NB4 (cell line): Measurements from ENCODE around the gene CIB4.

Experiments
- DNase-seq: peaks from one replicate; pipeline ENCODE4 v3.0.0; 2010; ENCODE audit warnings: low read depth
- H3K4me3 ChIP-seq: one replicate; pipeline ENCODE4 v1.5.1; 2011; ENCODE audit warnings: mild to moderate bottlenecking, low read depth, low read length, moderate library complexity
- MYC ChIP-seq: IDR thresholded peaks from 2 replicates; pipeline ENCODE4 v1.6.1; 2011; ENCODE audit warnings: low read depth, low read length
- POLR2A ChIP-seq: IDR thresholded peaks from 2 replicates; pipeline ENCODE4 v1.6.1; 2011; ENCODE audit warnings: mild to moderate bottlenecking; ENCODE audit not compliant: insufficient read length; ENCODE audit errors: extremely low read depth
- TF ChIP-seq, protein P1 (sequence below): IDR thresholded peaks from 2 replicates; pipeline ENCODE4 v1.6.1; 2011; ENCODE audit warnings: low read depth, low read length
- TF ChIP-seq, protein P2 (sequence below): IDR thresholded peaks from one replicate; pipeline ENCODE4 v1.5.1; 2012; ENCODE audit warnings: low read depth, low read length

Gene CIB4

DNA sequence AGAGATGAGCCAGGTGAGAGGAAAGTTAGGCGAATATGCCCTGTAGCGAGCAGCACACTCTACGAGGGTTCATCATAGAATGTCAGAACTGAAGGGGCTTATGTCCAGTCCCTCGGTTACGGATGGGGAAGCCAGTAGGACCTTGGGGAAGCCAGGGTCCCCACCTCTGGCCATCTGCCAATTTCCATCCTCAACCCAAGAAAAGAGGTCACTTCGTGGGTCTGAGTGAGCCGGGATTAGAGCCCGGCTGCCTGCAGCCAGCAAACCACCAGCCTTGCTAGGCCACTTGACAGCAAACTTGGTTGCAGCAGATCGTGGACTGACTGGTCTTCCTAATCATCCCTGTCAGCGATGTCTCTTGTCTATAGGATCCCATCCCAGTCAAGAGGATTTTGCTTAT lies 11.4 kb downstream of the CIB4 start:
- no peak overlapping the region for H3K4me3 ChIP-seq
- TF ChIP-seq, protein P1, sequence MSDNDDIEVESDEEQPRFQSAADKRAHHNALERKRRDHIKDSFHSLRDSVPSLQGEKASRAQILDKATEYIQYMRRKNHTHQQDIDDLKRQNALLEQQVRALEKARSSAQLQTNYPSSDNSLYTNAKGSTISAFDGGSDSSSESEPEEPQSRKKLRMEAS = no peak
- no peak for TF ChIP-seq MYC
- TF ChIP-seq, protein P2, sequence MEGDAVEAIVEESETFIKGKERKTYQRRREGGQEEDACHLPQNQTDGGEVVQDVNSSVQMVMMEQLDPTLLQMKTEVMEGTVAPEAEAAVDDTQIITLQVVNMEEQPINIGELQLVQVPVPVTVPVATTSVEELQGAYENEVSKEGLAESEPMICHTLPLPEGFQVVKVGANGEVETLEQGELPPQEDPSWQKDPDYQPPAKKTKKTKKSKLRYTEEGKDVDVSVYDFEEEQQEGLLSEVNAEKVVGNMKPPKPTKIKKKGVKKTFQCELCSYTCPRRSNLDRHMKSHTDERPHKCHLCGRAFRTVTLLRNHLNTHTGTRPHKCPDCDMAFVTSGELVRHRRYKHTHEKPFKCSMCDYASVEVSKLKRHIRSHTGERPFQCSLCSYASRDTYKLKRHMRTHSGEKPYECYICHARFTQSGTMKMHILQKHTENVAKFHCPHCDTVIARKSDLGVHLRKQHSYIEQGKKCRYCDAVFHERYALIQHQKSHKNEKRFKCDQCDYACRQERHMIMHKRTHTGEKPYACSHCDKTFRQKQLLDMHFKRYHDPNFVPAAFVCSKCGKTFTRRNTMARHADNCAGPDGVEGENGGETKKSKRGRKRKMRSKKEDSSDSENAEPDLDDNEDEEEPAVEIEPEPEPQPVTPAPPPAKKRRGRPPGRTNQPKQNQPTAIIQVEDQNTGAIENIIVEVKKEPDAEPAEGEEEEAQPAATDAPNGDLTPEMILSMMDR = no peak
- TF ChIP-seq POLR2A = no peak

DNA sequence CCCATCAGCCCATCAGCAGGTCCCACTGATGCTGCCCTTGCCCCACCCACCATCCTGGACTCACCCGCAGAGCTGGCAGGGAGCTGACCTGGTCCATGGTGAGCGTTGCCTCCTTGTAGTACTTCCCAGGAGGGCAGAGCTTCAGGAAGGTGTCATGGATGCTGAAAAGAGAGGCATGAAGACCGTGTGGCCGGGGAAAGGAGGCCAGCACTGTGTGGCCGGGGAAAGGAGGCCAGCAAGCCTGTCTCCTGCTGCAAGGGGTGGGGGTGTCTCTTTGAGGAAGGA lies 11.9 kb downstream of the CIB4 start:
- no peak overlapping the region for H3K4me3 ChIP-seq
- TF ChIP-seq MYC (no peak), POLR2A (no peak)
- TF ChIP-seq, protein P2 = no peak
- TF ChIP-seq, protein P1 = no peak
- no peak for DNase-seq

More for the DNA sequence above, 11.4 kb downstream of the CIB4 start:
- no peak for DNase-seq

DNA sequence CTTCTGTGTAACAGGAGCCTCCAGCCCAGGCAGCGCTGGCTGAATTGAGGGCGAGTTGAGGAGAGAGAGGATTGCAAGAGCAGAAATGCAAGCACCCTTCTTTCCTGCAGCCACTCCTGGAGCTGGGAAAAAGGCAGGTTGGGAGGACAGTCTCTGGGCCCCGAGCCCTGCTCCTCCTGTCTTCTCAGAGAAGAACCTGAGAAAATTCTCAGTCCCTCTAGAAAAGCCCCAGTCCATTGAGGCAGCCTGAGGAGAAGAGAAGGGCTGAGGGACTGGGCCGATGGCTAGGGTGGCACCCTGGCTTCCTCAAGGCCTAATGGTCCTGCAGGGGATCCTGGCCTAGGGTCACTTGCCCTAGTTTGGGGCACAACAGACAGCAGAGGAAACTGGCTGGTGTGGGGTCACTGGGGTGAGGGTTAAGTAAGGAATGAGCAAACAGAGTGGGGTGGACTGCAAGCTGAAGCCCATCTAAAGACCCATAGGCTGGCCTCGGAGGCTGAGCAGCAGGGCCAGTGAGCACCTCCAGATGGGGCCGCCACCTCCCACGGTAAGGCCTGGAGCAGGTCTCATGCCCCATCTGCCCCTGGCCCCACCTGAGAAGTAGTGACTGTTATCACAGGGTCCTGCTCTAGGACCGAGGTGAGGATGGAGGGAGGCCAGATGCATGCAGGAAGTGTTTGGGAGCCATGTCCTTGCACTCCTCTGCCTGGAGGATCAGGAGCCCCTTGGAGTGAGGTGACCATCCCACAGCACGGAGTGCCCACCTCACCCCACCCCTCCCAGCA lies 12.4 kb downstream of the CIB4 start:
- TF ChIP-seq, protein P2 = no peak
- no peak for DNase-seq
- no peak overlapping the region for H3K4me3 ChIP-seq

DNA sequence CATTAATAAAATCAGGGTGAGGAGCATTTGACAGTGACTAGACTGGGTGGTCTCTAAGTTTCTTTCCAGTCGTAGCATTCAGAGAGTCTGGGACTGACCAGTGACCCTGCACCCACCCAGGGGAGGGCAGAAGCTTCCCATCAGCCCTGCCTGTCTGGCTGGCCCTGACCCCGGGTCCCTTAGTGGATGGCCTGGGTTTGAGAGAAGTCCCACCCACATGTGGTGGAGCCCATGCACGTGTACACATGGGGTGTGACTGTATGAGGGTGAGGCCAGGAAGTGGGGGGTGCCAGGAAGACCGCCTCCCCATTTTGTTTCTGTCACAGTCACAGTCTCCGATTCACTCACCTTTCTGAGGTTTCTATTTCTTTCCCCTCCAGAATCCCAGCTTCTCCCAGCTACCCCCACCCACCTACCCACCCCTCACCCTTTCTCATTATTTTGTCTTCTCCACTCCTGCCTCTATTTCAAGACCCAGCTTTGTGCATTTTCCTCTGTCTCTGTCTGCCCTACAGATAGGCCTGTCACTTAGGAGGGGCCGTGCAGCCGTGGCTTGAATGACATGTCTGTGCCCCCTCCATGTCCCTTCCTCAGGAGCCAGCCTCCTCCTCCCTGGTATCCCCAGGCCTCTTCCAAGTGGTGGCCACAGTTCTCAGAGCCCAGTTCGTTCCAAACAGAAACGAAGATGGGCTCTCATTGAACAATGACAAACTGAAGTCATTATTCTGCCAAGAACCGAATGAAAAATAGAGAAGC lies 13.6 kb downstream of the CIB4 start:
- no peak for DNase-seq
- no peak for TF ChIP-seq MYC
- TF ChIP-seq, protein P2 = no peak
- TF ChIP-seq POLR2A = no peak
- TF ChIP-seq, protein P1 = no peak
- H3K4me3 ChIP-seq = no peak overlapping the region

DNA sequence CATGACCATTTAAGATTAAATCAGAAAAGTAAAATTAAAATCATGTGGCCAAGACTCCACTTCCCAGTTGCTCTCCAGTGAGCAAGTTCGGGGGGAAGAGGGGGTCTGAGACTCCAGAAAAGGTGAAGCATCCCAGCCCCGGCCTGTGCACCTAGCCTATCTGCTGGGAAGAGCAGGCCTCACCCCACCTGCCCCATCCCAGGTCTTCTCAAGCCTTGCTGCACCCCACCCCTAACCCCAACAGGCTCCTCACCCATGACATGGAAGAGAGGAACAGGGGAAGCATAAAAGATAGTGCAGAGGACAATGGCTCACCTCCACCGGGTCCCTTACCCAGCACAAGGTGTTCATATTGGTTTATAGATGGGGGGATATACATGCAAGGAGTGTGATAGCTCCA lies 14.6 kb downstream of the CIB4 start:
- TF ChIP-seq MYC (no peak), POLR2A (no peak)
- TF ChIP-seq, protein P2 = no peak
- TF ChIP-seq, protein P1 = no peak
- no peak overlapping the region for H3K4me3 ChIP-seq
- no peak for DNase-seq
